GM21390 (cell line): ENCODE measurements around the gene TMEM129.

Experiments
- ATAC-seq: cut with Tn5 transposase; IDR thresholded peaks from one replicate; pipeline ENCODE4 v1.9.1; 2021; ENCODE audit not compliant: unreplicated experiment

The TMEM129 gene

GRCh38 chr4:1758306-1759121 lies 37.4 kb upstream of the TMEM129 start:
- ATAC-seq = no peak

GRCh38 chr4:1757836-1758235 lies 36.7 kb upstream of the TMEM129 start:
- ATAC-seq = no peak

GRCh38 chr4:1756893-1757779 lies 36.0 kb upstream of the TMEM129 start:
- ATAC-seq = no peak

GRCh38 chr4:1756079-1756478 lies 35.0 kb upstream of the TMEM129 start:
- no peak for ATAC-seq

- no peak for ATAC-seq
Measured at GRCh38 chr4:1755297-1755696, 34.2 kb upstream of the TMEM129 start.

- ATAC-seq = no peak
Measured at GRCh38 chr4:1754336-1754735, 33.2 kb upstream of the TMEM129 start.

- no peak for ATAC-seq
Measured at GRCh38 chr4:1753697-1754311, 32.7 kb upstream of the TMEM129 start.

GRCh38 chr4:1753294-1753696 lies 32.2 kb upstream of the TMEM129 start:
- ATAC-seq = no peak

GRCh38 chr4:1752284-1753041 lies 31.3 kb upstream of the TMEM129 start:
- ATAC-seq = no peak

GRCh38 chr4:1751919-1752283 lies 30.8 kb upstream of the TMEM129 start:
- no peak for ATAC-seq

- no peak for ATAC-seq
Measured at GRCh38 chr4:1751155-1751918, 30.2 kb upstream of the TMEM129 start.

GRCh38 chr4:1750381-1751154 lies 29.4 kb upstream of the TMEM129 start:
- no peak for ATAC-seq

- no peak for ATAC-seq
Measured at GRCh38 chr4:1749826-1750225, 28.7 kb upstream of the TMEM129 start.

- no peak for ATAC-seq
Measured at GRCh38 chr4:1749370-1749769, 28.2 kb upstream of the TMEM129 start.

GRCh38 chr4:1748465-1748995 lies 27.4 kb upstream of the TMEM129 start:
- ATAC-seq = no peak

GRCh38 chr4:1747603-1747967 lies 26.5 kb upstream of the TMEM129 start:
- ATAC-seq = no peak

- no peak for ATAC-seq
Measured at GRCh38 chr4:1746919-1747602, 25.9 kb upstream of the TMEM129 start.

- ATAC-seq = peak; percentile 61
Measured at GRCh38 chr4:1746265-1746691, 25.2 kb upstream of the TMEM129 start.

- no peak for ATAC-seq
Measured at GRCh38 chr4:1745697-1746096, 24.6 kb upstream of the TMEM129 start.
